ENCODE data around the gene SLC35A2. TPM values are rescaled to one million over a fixed set of nuclear protein-coding genes. Genes with fewer than 3 reads are reported as not detected.

SLC35A2 gene
- total RNA-seq, 1 donor from 2014 or later = 7.1 TPM

DNA sequence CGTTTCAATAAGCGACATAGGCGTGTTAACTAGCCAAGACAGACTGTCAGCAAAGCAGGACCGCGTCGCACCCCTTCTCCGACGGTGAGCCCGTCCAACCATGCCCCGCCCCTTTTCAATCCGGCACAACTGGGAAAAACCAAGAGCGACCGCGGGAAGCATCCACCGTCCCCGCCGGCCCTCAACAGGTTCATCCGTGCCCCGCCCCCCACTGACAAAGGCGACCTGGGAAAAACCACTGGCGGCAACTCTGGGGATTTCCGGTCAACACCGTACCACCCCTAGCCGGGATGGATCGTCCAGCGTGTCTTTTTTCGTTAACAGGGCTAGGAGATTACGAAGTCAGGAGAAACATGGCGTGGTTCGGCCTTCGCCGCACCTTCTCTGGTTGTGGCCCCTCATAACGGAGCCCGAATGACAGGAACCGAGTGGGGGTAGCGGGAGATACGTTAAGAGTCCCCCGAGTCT lies 14.3 kb downstream of the SLC35A2 start:
- Histone ChIP-seq H3K27me3 (no peaks in the 10 kb centered on the region), H3K9me3 (no peaks in the 10 kb centered on the region), H3K4me3 (peak overlapping the region; percentile 54 to 62), H3K36me3 (peaks cover 0 to 8% of the 10 kb centered on the region in 2 donors), H3K4me1 (peaks cover 14% of the 10 kb centered on the region), H3K27ac (peak overlapping the region; percentile 91)
- no peak for DNase-seq (ENCODE audit: extremely low spot score in 2 of 2)
- intact Hi-C loops (cut with DNase I) = no loop called here
- TF ChIP-seq POLR2AphosphoS5 (IDR thresholded peaks at IDR 0.05; ENCODE audit: insufficient read depth in 1 of 2, low read depth in 1 of 2) (no peak), POLR2A (IDR thresholded peaks at IDR 0.05) (no peak)
- TF ChIP-seq, protein P1, sequence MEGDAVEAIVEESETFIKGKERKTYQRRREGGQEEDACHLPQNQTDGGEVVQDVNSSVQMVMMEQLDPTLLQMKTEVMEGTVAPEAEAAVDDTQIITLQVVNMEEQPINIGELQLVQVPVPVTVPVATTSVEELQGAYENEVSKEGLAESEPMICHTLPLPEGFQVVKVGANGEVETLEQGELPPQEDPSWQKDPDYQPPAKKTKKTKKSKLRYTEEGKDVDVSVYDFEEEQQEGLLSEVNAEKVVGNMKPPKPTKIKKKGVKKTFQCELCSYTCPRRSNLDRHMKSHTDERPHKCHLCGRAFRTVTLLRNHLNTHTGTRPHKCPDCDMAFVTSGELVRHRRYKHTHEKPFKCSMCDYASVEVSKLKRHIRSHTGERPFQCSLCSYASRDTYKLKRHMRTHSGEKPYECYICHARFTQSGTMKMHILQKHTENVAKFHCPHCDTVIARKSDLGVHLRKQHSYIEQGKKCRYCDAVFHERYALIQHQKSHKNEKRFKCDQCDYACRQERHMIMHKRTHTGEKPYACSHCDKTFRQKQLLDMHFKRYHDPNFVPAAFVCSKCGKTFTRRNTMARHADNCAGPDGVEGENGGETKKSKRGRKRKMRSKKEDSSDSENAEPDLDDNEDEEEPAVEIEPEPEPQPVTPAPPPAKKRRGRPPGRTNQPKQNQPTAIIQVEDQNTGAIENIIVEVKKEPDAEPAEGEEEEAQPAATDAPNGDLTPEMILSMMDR (IDR thresholded peaks at IDR 0.05) = no peak

- no peaks in the 10 kb centered on the region for H3K27me3 ChIP-seq
- intact Hi-C loops (cut with DNase I) = no loop called here
- TF ChIP-seq POLR2AphosphoS5 (IDR thresholded peaks at IDR 0.05; ENCODE audit: insufficient read depth in 1 of 2, low read depth in 1 of 2) (no peak), POLR2A (IDR thresholded peaks at IDR 0.05) (no peak)
- TF ChIP-seq, protein P1 (IDR thresholded peaks at IDR 0.05) = no peak
- H3K4me1 ChIP-seq = peaks cover 14% of the 10 kb centered on the region
- H3K4me3 ChIP-seq = peak overlapping the region; percentile 54 to 62
- H3K27ac ChIP-seq = peak overlapping the region; percentile 91
- H3K36me3 ChIP-seq = peaks cover 0 to 8% of the 10 kb centered on the region in 2 donors
- H3K9me3 ChIP-seq = no peaks in the 10 kb centered on the region
- no peak for DNase-seq (ENCODE audit: extremely low spot score in 2 of 2)
Observed at GRCh38 chrX:48896611-48897011, 14.8 kb downstream of the SLC35A2 start.

DNA sequence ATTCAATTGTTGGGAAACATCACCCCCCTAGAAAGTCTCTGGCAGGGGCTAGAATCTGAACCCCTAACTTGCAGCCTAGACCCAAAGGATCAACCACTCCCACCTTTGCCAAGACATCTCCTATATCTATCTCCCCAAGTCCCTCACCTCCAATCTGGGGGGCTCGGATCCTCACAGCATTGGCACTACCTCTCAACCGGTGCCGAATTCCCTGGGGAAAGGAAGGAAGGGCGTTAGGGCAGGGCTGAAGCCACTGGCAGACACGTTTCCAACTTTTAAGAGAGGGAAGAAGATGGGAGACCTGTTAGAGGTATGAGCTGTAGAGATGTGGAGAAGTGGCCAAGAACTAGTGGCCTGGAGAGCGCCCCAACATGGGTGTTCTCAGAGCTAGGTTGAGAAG lies 16.6 kb downstream of the SLC35A2 start:
- Histone ChIP-seq H3K9me3 (no peaks in the 10 kb centered on the region), H3K36me3 (no peaks in the 10 kb centered on the region), H3K4me1 (peaks cover 19% of the 10 kb centered on the region), H3K27me3 (no peaks in the 10 kb centered on the region), H3K27ac (no peak overlapping the region), H3K4me3 (no peak overlapping the region)
- no peak for TF ChIP-seq POLR2A (IDR thresholded peaks at IDR 0.05)
- no peak for TF ChIP-seq POLR2AphosphoS5 (IDR thresholded peaks at IDR 0.05; ENCODE audit: insufficient read depth in 1 of 2, low read depth in 1 of 2)
- TF ChIP-seq, protein P1 (IDR thresholded peaks at IDR 0.05) = no peak
- intact Hi-C loops (cut with DNase I) = no loop called here
- no peak for DNase-seq (ENCODE audit: extremely low spot score in 2 of 2)

GRCh38 chrX:48893556-48894348 lies 17.7 kb downstream of the SLC35A2 start:
- intact Hi-C loops (cut with DNase I) = no loop called here
- Histone ChIP-seq H3K9me3 (no peaks in the 10 kb centered on the region), H3K36me3 (no peaks in the 10 kb centered on the region), H3K27ac (no peak overlapping the region), H3K4me1 (peaks cover 12% of the 10 kb centered on the region), H3K4me3 (no peak overlapping the region), H3K27me3 (no peaks in the 10 kb centered on the region)
- TF ChIP-seq POLR2A (IDR thresholded peaks at IDR 0.05) = no peak
- TF ChIP-seq, protein P1 (IDR thresholded peaks at IDR 0.05) = no peak
- TF ChIP-seq POLR2AphosphoS5 (IDR thresholded peaks at IDR 0.05; ENCODE audit: insufficient read depth in 1 of 2, low read depth in 1 of 2) = no peak
- DNase-seq (ENCODE audit: extremely low spot score in 2 of 2) = no peak

DNA sequence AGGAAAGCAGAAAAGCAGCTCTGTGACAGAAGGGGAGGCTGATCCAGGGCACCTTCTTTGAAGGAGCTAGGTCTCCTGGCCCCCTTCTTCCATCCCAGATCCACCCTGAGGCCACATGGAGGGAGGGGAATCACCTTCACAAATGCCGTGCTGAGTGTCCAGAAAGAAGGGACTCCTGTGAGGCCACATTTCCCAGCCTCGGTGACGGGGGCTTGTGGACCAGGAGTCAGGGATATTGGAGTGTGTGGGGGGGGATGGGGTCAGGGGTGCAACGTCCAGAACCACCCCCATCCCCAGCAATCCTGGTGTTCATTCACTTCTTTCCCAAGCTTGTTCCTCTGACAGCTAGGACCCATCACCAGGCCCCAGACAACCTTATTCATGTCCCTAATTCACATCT lies 18.6 kb downstream of the SLC35A2 start:
- DNase-seq (ENCODE audit: extremely low spot score in 2 of 2) = no peak
- Histone ChIP-seq H3K27me3 (no peaks in the 10 kb centered on the region), H3K4me3 (no peak overlapping the region), H3K36me3 (no peaks in the 10 kb centered on the region), H3K9me3 (no peaks in the 10 kb centered on the region), H3K27ac (no peak overlapping the region), H3K4me1 (peaks cover 11% of the 10 kb centered on the region)
- no peak for TF ChIP-seq POLR2A (IDR thresholded peaks at IDR 0.05)
- TF ChIP-seq POLR2AphosphoS5 (IDR thresholded peaks at IDR 0.05; ENCODE audit: insufficient read depth in 1 of 2, low read depth in 1 of 2) = no peak
- TF ChIP-seq, protein P1 (IDR thresholded peaks at IDR 0.05) = no peak
- intact Hi-C loops (cut with DNase I) = no loop called here
